Loucy (cell line): ENCODE measurements around the gene ANO2.

Source experiments
- H2AFZ ChIP-seq: fragments of 200-600 bp; sonication (generic); 2 replicates; pipeline ENCODE4 v1.6.0; 2016; ENCODE audit warnings: antibody characterized with exemption, mild to moderate bottlenecking, low read length, moderate library complexity
- H3F3A ChIP-seq: fragments of 200-600 bp; 2 replicates; pipeline ENCODE4 v1.6.0; 2016; ENCODE audit warnings: antibody characterized with exemption, low read depth, mild to moderate bottlenecking
- H3K27me3 ChIP-seq: fragments of 200-600 bp; sonication (generic); 2 replicates; pipeline ENCODE4 v1.6.1; 2014; ENCODE audit warnings: low read length, mild to moderate bottlenecking; ENCODE audit not compliant: insufficient read depth, poor library complexity, severe bottlenecking
- H3K36me3 ChIP-seq: fragments of 200-600 bp; sonication (generic); 2 replicates; pipeline ENCODE4 v1.6.1; 2016; ENCODE audit warnings: low read length; ENCODE audit not compliant: insufficient read depth
- H3K4me1 ChIP-seq: fragments of 200-600 bp; sonication (generic); 2 replicates; pipeline ENCODE4 v1.5.1; 2014; ENCODE audit warnings: low read length, mild to moderate bottlenecking; ENCODE audit not compliant: insufficient read depth, poor library complexity, severe bottlenecking
- H3K4me2 ChIP-seq: fragments of 200-600 bp; sonication (generic); 2 replicates; pipeline ENCODE4 v1.6.0; 2014; ENCODE audit warnings: antibody characterized with exemption, low read length, low read depth, mild to moderate bottlenecking; ENCODE audit not compliant: poor library complexity, severe bottlenecking
- H3K4me3 ChIP-seq: fragments of 200-600 bp; sonication (generic); 2 replicates; pipeline ENCODE4 v1.5.1; 2014; ENCODE audit warnings: low read length, mild to moderate bottlenecking, mixed read lengths; ENCODE audit not compliant: poor library complexity, severe bottlenecking
- H3K79me2 ChIP-seq: fragments of 200-600 bp; sonication (generic); 2 replicates; pipeline ENCODE4 v1.6.1; 2014; ENCODE audit warnings: low read length; ENCODE audit not compliant: insufficient read depth
- H3K9ac ChIP-seq: fragments of 200-600 bp; sonication (generic); 2 replicates; pipeline ENCODE4 v1.6.0; 2014; ENCODE audit warnings: mild to moderate bottlenecking, low read depth, low read length, moderate library complexity; ENCODE audit not compliant: poor library complexity, severe bottlenecking
- H3K9me2 ChIP-seq: fragments of 200-600 bp; sonication (generic); replicated peaks from 2 replicates; pipeline ENCODE4 v1.6.1; 2016; ENCODE audit warnings: low read depth, low read length, mixed read lengths
- H3K9me3 ChIP-seq: fragments of 200-600 bp; sonication (generic); 2 replicates; pipeline ENCODE4 v1.6.1; 2014; ENCODE audit warnings: mild to moderate bottlenecking, antibody characterized with exemption, low read length, low read depth; ENCODE audit not compliant: insufficient read depth
- H4K20me1 ChIP-seq: fragments of 200-600 bp; sonication (generic); 2 replicates; pipeline ENCODE4 v1.6.0; 2014; ENCODE audit warnings: antibody characterized with exemption, low read length, mild to moderate bottlenecking; ENCODE audit not compliant: insufficient read depth, poor library complexity, severe bottlenecking
- EZH2phosphoT487 ChIP-seq: fragments of 200-600 bp; IDR thresholded peaks from 2 replicates; pipeline ENCODE4 v1.6.1; 2018; ENCODE audit warnings: antibody characterized with exemption, mild to moderate bottlenecking, moderate library complexity, borderline replicate concordance
- TF ChIP-seq, protein P1 (sequence below): fragments of 200-600 bp; sonication (generic); conservative IDR thresholded peaks from 2 replicates; pipeline ENCODE4 v1.5.1; 2014; ENCODE audit warnings: mild to moderate bottlenecking, antibody characterized with exemption, low read length

The ANO2 gene

DNA sequence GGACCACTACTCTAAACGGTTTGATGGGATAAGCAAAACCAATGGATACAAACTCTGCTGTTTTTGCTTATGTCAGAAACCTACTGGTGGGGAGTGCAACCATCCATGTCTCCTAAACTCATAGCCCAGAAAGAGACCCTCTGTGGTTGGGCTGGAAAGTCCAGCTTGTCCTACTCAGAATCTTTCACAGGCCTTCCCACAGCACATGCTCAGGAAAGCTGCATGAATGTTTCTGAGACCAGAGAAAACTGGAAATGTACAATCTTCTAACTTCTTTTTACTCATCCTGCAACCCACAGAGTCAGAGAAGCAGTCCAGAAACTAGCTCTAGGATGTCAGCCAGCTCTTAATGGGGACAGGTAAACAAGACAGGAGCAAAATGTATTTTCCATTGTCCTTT lies 73.3 kb downstream of the ANO2 start:
- Histone ChIP-seq H3K9me2 (no peaks in the 10 kb centered on the region), H3F3A (no peaks in the 10 kb centered on the region), H3K27me3 (no peaks in the 10 kb centered on the region), H3K9me3 (no peaks in the 10 kb centered on the region), H3K36me3 (no peaks in the 10 kb centered on the region), H2AFZ (no peak overlapping the region), H3K79me2 (no peaks in the 10 kb centered on the region), H3K4me1 (no peaks in the 10 kb centered on the region), H3K9ac (no peak overlapping the region), H4K20me1 (no peaks in the 10 kb centered on the region), H3K4me3 (no peak overlapping the region), H3K4me2 (no peak overlapping the region)
- TF ChIP-seq EZH2phosphoT487: no peak
- TF ChIP-seq, protein P1, sequence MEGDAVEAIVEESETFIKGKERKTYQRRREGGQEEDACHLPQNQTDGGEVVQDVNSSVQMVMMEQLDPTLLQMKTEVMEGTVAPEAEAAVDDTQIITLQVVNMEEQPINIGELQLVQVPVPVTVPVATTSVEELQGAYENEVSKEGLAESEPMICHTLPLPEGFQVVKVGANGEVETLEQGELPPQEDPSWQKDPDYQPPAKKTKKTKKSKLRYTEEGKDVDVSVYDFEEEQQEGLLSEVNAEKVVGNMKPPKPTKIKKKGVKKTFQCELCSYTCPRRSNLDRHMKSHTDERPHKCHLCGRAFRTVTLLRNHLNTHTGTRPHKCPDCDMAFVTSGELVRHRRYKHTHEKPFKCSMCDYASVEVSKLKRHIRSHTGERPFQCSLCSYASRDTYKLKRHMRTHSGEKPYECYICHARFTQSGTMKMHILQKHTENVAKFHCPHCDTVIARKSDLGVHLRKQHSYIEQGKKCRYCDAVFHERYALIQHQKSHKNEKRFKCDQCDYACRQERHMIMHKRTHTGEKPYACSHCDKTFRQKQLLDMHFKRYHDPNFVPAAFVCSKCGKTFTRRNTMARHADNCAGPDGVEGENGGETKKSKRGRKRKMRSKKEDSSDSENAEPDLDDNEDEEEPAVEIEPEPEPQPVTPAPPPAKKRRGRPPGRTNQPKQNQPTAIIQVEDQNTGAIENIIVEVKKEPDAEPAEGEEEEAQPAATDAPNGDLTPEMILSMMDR: no peak

DNA sequence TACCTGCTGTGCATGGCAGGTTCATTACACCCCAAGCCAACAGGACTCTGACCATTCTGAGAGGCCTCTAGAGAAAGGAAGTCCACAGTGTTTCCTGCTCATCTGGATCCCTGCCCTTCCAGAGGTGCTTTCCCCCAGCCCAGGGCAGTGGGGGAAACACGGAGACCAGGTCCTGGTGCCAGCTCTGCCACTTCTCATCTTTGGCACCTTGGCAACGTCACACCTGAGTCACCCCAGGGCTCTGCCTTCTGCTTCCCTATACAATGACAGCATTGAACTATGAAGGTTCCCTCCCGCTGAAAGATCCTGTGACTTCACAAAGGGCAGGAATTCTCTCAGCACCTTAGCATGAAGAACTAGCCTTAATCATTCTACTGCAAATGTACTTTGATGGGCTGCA lies 74.9 kb downstream of the ANO2 start:
- no peaks in the 10 kb centered on the region for H4K20me1 ChIP-seq
- no peaks in the 10 kb centered on the region for H3K27me3 ChIP-seq
- H3K4me2 ChIP-seq: no peak overlapping the region
- H3K9me3 ChIP-seq: no peaks in the 10 kb centered on the region
- H2AFZ ChIP-seq: no peak overlapping the region
- no peaks in the 10 kb centered on the region for H3K79me2 ChIP-seq
- H3K36me3 ChIP-seq: no peaks in the 10 kb centered on the region
- no peak overlapping the region for H3K9ac ChIP-seq
- no peaks in the 10 kb centered on the region for H3F3A ChIP-seq
- H3K9me2 ChIP-seq: no peaks in the 10 kb centered on the region
- no peaks in the 10 kb centered on the region for H3K4me1 ChIP-seq
- H3K4me3 ChIP-seq: no peak overlapping the region
- no peak for TF ChIP-seq EZH2phosphoT487
- TF ChIP-seq, protein P1: no peak

DNA sequence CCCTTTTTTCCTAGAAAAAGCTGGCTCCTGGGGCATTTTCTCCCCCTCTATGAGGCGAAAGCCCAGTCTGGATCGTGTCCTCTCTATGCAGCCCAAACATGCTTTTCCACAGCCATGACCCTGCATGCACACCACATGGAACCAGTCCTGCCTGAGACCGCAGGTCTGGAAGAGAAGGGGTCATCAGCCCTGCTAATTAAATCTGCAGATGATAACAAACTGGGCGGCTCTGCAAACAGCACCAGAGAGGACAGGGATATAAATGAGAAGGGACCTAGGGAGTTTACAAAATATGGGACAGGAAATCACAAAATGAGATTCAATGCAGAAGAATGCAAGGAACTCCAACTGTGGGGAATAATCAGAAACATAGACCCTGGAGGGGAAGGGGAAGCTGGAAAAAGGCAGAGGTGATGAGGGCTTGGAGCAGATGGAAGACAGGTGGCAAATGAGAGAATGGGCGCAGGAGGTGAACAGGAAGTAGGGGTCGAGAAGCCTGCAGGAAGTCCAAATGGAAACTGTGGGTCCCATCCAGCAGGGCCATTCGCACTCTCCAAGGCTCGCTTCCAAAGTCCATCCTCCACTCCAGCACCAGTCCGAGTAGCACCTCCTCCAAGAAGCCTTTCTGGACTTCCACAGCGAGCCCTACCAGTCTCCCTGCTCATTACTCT lies 76.3 kb downstream of the ANO2 start:
- H3K9me3 ChIP-seq: no peaks in the 10 kb centered on the region
- H3K9me2 ChIP-seq: no peaks in the 10 kb centered on the region
- no peak overlapping the region for H3K9ac ChIP-seq
- TF ChIP-seq, protein P1: no peak
- TF ChIP-seq EZH2phosphoT487: no peak
- no peak overlapping the region for H3K4me2 ChIP-seq
- no peak overlapping the region for H2AFZ ChIP-seq
- H3F3A ChIP-seq: no peaks in the 10 kb centered on the region
- H3K36me3 ChIP-seq: no peaks in the 10 kb centered on the region
- no peaks in the 10 kb centered on the region for H4K20me1 ChIP-seq
- H3K4me3 ChIP-seq: no peak overlapping the region
- no peaks in the 10 kb centered on the region for H3K27me3 ChIP-seq
- no peaks in the 10 kb centered on the region for H3K79me2 ChIP-seq
- no peaks in the 10 kb centered on the region for H3K4me1 ChIP-seq
